Activated naive CD8-positive, alpha-beta T cell treated with anti-CD3 and anti-CD28 coated beads, Interleukin-2, amount 10 ng/mL, durations not matched to agents 7 days and 5 days (primary cell): ENCODE results near the gene STK32B. TPM values are rescaled to one million over a fixed set of nuclear protein-coding genes. Genes with fewer than 3 reads are reported as not detected.
"Not testable (repeated sequence)": the region's sequence is repeated elsewhere in the genome, so short reads cannot be mapped to it uniquely, and the experiment has no call there.

Source experiments
- ATAC-seq: fragments of 150-1000 bp; cut with Tn5 transposase; one replicate; pipeline ENCODE4 v1.10.0; 2021; ENCODE audit warnings: low read depth, moderate library complexity
- POLR2A ChIA-PET: fragments of 350-600 bp; sonication (Branson Sonifier 250); formaldehyde crosslinking; loops from one replicate; lab custom pipeline; 2021; ENCODE audit warnings: antibody characterized with exemption; lab: Charles Lee
- DNase-seq: peaks from one replicate; pipeline ENCODE4 v3.0.0; 2021
- H3K27ac Mint-ChIP-seq: one replicate; pipeline ENCODE4 v1.8.0; 2022; ENCODE audit warnings: mild to moderate bottlenecking, mixed read lengths
- H3K27me3 Mint-ChIP-seq: one replicate; pipeline ENCODE4 v1.8.0; 2022; ENCODE audit warnings: mild to moderate bottlenecking, moderate library complexity, mixed read lengths
- H3K36me3 Mint-ChIP-seq: one replicate; pipeline ENCODE4 v1.8.0; 2021; ENCODE audit warnings: mild to moderate bottlenecking, mixed read lengths
- H3K4me1 Mint-ChIP-seq: one replicate; pipeline ENCODE4 v1.8.0; 2021; ENCODE audit warnings: mixed read lengths
- H3K4me3 Mint-ChIP-seq: one replicate; pipeline ENCODE4 v1.8.0; 2022; ENCODE audit warnings: mild to moderate bottlenecking, moderate library complexity, mixed read lengths
- H3K9me3 Mint-ChIP-seq: one replicate; pipeline ENCODE4 v1.8.0; 2021; ENCODE audit warnings: mixed read lengths
- total RNA-seq, 2 experiments: library from RNA; stranded (reverse); gene quantifications; one replicate each; pipeline ENCODE4 v1.2.3, GENCODE V29; 2021

STK32B gene
- total RNA-seq, 2 experiments from 2014 or later = not detected

- Mint-ChIP-seq H3K4me1 (no peaks in the 10 kb centered on the region), H3K9me3 (peaks cover 14% of the 10 kb centered on the region), H3K27me3 (no peaks in the 10 kb centered on the region), H3K36me3 (no peaks in the 10 kb centered on the region), H3K27ac (no peak overlapping the region), H3K4me3 (no peak overlapping the region)
- POLR2A ChIA-PET = no interaction called here
- DNase-seq = no peak
- ATAC-seq = no peak
Observed at GRCh38 chr4:5222951-5223350, 171.7 kb downstream of the STK32B start.

- H3K4me1 Mint-ChIP-seq = no peaks in the 10 kb centered on the region
- no peaks in the 10 kb centered on the region for H3K27me3 Mint-ChIP-seq
- H3K9me3 Mint-ChIP-seq = peaks cover 14% of the 10 kb centered on the region
- no peak for ATAC-seq
- no peak overlapping the region for H3K4me3 Mint-ChIP-seq
- POLR2A ChIA-PET = no interaction called here
- H3K36me3 Mint-ChIP-seq = no peaks in the 10 kb centered on the region
- no peak overlapping the region for H3K27ac Mint-ChIP-seq
- no peak for DNase-seq
Observed at GRCh38 chr4:5224340-5224739, 173.1 kb downstream of the STK32B start.

DNA sequence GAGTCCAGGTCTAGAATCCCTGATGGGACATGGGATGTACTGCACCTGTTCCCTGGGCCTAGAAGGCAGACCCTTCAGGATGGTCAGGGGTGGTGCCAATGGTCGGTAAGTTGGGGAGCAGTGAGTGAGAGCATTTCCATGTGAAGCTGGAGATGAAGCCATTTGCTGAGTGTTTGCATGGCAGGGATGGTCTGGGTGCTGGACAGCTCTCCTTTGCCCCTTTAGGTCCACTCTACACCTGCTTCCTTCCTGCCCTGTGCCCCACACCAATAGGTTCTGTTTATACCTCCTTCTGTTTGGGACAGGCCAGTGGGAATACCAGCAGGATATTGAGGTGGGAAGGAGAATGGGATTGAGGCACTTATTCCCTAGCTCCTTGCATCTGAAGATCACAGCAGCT, 181.3 kb downstream of the STK32B start:
- POLR2A ChIA-PET = no interaction called here
- DNase-seq = no peak
- H3K27me3 Mint-ChIP-seq = no peaks in the 10 kb centered on the region

DNA sequence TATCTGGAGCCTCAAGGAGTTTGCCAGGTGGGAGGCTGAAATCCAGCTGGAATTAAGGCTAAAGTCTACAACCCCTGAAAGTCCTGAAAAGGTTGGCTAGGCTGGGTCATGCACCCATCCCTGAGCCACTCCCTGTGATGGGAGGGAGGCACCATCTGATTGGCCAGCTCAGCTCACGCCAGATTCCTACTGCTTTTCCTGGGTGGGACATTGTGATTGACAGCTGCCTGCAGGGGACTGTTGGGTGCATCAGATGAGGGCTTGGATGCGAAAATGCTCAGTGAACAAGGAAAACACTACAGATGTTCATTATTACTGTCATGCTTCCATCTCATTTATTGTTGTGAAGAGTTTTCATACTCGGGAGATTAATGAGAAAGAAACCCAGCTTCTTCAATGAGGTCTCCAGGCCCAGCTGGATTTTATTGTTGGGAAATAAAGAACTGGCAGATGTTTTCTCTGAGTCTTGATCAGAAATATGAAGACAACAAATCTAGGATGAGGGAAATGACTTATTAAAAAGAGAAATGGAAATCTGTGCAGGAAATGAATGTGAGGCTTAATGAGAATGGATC, 185.9 kb downstream of the STK32B start:
- Mint-ChIP-seq H3K27me3 (no peaks in the 10 kb centered on the region), H3K4me3 (no peak overlapping the region), H3K36me3 (no peaks in the 10 kb centered on the region), H3K27ac (no peak overlapping the region), H3K9me3 (peaks cover 1% of the 10 kb centered on the region), H3K4me1 (no peaks in the 10 kb centered on the region)
- DNase-seq (no peak), ATAC-seq (no peak)
- POLR2A ChIA-PET = no interaction called here

More for the DNA sequence above, 181.3 kb downstream of the STK32B start:
- H3K36me3 Mint-ChIP-seq = no peaks in the 10 kb centered on the region
- H3K9me3 Mint-ChIP-seq = no peaks in the 10 kb centered on the region
- H3K4me1 Mint-ChIP-seq = no peaks in the 10 kb centered on the region
- H3K4me3 Mint-ChIP-seq = no peak overlapping the region
- ATAC-seq = no peak
- H3K27ac Mint-ChIP-seq = no peak overlapping the region

- Mint-ChIP-seq H3K27ac (no peak overlapping the region), H3K27me3 (no peaks in the 10 kb centered on the region)
- POLR2A ChIA-PET = no interaction called here
Observed at GRCh38 chr4:5238173-5238572, 186.9 kb downstream of the STK32B start.

GRCh38 chr4:5247061-5247460, 195.8 kb downstream of the STK32B start:
- POLR2A ChIA-PET, H3K36me3 Mint-ChIP-seq, ATAC-seq: not testable (repeated sequence)

More at GRCh38 chr4:5238173-5238572, 186.9 kb downstream of the STK32B start:
- H3K36me3 Mint-ChIP-seq = no peaks in the 10 kb centered on the region
- no peak for ATAC-seq
- no peaks in the 10 kb centered on the region for H3K4me1 Mint-ChIP-seq
- no peak for DNase-seq
- no peak overlapping the region for H3K4me3 Mint-ChIP-seq
- peaks cover 1% of the 10 kb centered on the region for H3K9me3 Mint-ChIP-seq

DNA sequence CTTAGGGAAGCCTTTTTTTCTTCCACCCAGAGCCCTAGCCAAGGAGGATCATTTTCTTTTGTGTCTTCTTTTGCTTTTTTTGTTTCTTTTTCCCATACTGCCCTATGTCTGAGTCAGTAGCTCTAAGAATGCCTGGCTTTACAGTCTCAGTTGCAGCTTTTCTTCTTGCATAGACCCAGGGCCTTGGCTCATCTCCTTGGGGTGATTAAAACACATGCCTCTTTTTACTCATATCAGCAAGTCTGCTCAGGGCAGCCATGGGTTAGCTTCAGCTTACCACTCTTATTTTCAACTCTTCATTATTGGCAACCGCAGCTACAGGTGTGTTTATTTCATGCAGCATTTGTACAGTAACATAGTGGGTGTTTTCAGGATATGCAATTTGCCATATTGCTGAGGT, 196.5 kb downstream of the STK32B start:
- H3K4me1 Mint-ChIP-seq = no peaks in the 10 kb centered on the region
- no peaks in the 10 kb centered on the region for H3K36me3 Mint-ChIP-seq
- POLR2A ChIA-PET = no interaction called here
- no peaks in the 10 kb centered on the region for H3K27me3 Mint-ChIP-seq
- H3K4me3 Mint-ChIP-seq = no peak overlapping the region
- no peak overlapping the region for H3K27ac Mint-ChIP-seq
- ATAC-seq (no peak), DNase-seq (no peak)
- peaks cover 4% of the 10 kb centered on the region for H3K9me3 Mint-ChIP-seq

More at GRCh38 chr4:5247061-5247460, 195.8 kb downstream of the STK32B start:
- H3K27me3 Mint-ChIP-seq, H3K4me1 Mint-ChIP-seq, DNase-seq, H3K27ac Mint-ChIP-seq, H3K9me3 Mint-ChIP-seq, H3K4me3 Mint-ChIP-seq: not testable (repeated sequence)

- Mint-ChIP-seq H3K27ac (no peak overlapping the region), H3K4me1 (no peaks in the 10 kb centered on the region), H3K27me3 (no peaks in the 10 kb centered on the region), H3K9me3 (peaks cover 4% of the 10 kb centered on the region), H3K4me3 (no peak overlapping the region), H3K36me3 (no peaks in the 10 kb centered on the region)
- POLR2A ChIA-PET = no interaction called here
- no peak for ATAC-seq
- DNase-seq = no peak
Observed at GRCh38 chr4:5249727-5250126, 198.4 kb downstream of the STK32B start.

DNA sequence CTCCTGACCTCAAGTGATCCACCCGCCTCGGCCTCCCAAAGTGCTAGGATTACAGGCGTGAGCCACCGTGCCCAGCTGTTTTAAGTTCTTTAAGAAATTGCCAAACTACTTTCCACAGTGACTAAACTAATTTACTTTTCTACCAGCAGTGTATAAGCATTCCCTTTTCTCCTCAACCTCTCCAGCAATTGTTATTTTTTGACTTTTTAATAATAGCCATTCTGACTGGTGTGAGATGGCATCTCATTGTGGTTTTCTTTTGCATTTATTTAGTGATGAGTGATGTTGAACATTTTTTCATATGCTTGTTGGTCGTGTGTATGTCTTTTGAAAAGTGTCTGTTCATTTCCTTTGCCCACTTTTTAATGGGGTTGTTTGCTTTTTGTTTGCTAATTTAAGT, 199.3 kb downstream of the STK32B start:
- H3K4me3 Mint-ChIP-seq, ATAC-seq, POLR2A ChIA-PET, H3K4me1 Mint-ChIP-seq, DNase-seq, H3K27me3 Mint-ChIP-seq, H3K36me3 Mint-ChIP-seq, H3K27ac Mint-ChIP-seq, H3K9me3 Mint-ChIP-seq: not testable (repeated sequence)

GRCh38 chr4:5256421-5256820, 205.1 kb downstream of the STK32B start:
- no peak overlapping the region for H3K4me3 Mint-ChIP-seq
- no peak overlapping the region for H3K27ac Mint-ChIP-seq
- no peaks in the 10 kb centered on the region for H3K27me3 Mint-ChIP-seq

GRCh38 chr4:5257086-5257485, 205.8 kb downstream of the STK32B start:
- ATAC-seq = no peak
- Mint-ChIP-seq H3K4me1 (no peaks in the 10 kb centered on the region), H3K27me3 (no peaks in the 10 kb centered on the region), H3K27ac (no peak overlapping the region), H3K4me3 (no peak overlapping the region), H3K36me3 (no peaks in the 10 kb centered on the region), H3K9me3 (no peaks in the 10 kb centered on the region)
- POLR2A ChIA-PET = no interaction called here
- no peak for DNase-seq

More at GRCh38 chr4:5256421-5256820, 205.1 kb downstream of the STK32B start:
- POLR2A ChIA-PET = no interaction called here
- ATAC-seq (no peak), DNase-seq (no peak)
- H3K36me3 Mint-ChIP-seq = no peaks in the 10 kb centered on the region
- no peaks in the 10 kb centered on the region for H3K9me3 Mint-ChIP-seq
- H3K4me1 Mint-ChIP-seq = no peaks in the 10 kb centered on the region

- POLR2A ChIA-PET = no interaction called here
- no peak for DNase-seq
- Mint-ChIP-seq H3K4me1 (no peaks in the 10 kb centered on the region), H3K9me3 (no peaks in the 10 kb centered on the region), H3K27ac (no peak overlapping the region), H3K4me3 (no peak overlapping the region), H3K36me3 (no peaks in the 10 kb centered on the region), H3K27me3 (no peaks in the 10 kb centered on the region)
- ATAC-seq = no peak
Observed at GRCh38 chr4:5259471-5259870, 208.2 kb downstream of the STK32B start.

GRCh38 chr4:5260121-5260520, 208.8 kb downstream of the STK32B start:
- POLR2A ChIA-PET = no interaction called here
- no peak for ATAC-seq
- Mint-ChIP-seq H3K4me3 (no peak overlapping the region), H3K27me3 (no peaks in the 10 kb centered on the region), H3K36me3 (no peaks in the 10 kb centered on the region), H3K9me3 (no peaks in the 10 kb centered on the region), H3K27ac (no peak overlapping the region), H3K4me1 (no peaks in the 10 kb centered on the region)
- no peak for DNase-seq

- POLR2A ChIA-PET = no interaction called here
Observed at GRCh38 chr4:5261866-5262265, 210.6 kb downstream of the STK32B start.

More at GRCh38 chr4:5261866-5262265, 210.6 kb downstream of the STK32B start:
- H3K4me1 Mint-ChIP-seq = no peaks in the 10 kb centered on the region
- no peak overlapping the region for H3K27ac Mint-ChIP-seq
- H3K27me3 Mint-ChIP-seq = no peaks in the 10 kb centered on the region
- DNase-seq (no peak), ATAC-seq (no peak)
- no peaks in the 10 kb centered on the region for H3K9me3 Mint-ChIP-seq
- no peaks in the 10 kb centered on the region for H3K36me3 Mint-ChIP-seq
- no peak overlapping the region for H3K4me3 Mint-ChIP-seq
